C4-2B (cell line): ENCODE data around the gene LRP1-AS.
"Not testable (repeated sequence)": the region's sequence is repeated elsewhere in the genome, so short reads cannot be mapped to it uniquely, and the experiment has no call there.

Source experiments
- CTCF ChIP-seq: fragments of 450-650 bp; conservative IDR thresholded peaks from 2 replicates; pipeline ENCODE4 v1.5.1; 2017; ENCODE audit warnings: mild to moderate bottlenecking
- ZFX ChIP-seq: fragments of 450-650 bp; IDR thresholded peaks from 2 replicates; pipeline ENCODE4 v1.6.1; 2017

- not testable (repeated sequence) for TF ChIP-seq CTCF, ZFX
Observed at GRCh38 chr12:57120718-57121117, 26.7 kb downstream of the LRP1-AS start.
